LNCAP (cell line): ENCODE data around the gene FABP7.

Experiments
- CTCF ChIP-seq: fragments of 450-650 bp; IDR thresholded peaks from 2 replicates; pipeline ENCODE4 v1.5.1; 2017; ENCODE audit warnings: mild to moderate bottlenecking

The FABP7 gene

DNA sequence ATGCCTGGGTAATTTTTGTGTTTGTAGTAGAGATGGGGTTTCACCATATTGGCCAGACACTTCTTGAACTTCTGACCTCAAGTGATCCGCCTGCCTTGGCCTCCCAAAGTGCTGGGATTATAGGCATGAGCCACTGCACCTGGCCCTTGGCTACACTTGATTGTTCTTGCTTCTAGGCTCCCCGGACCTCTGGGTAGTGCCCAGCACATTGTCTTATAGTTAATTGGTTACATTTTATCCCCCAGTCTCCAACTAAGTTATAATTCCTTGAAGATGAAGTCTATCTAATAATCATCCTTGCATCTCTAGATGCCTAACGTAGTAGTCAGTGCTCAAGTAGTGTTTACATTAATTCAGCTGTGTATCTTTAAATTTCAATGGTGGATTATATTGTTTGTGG is 21.4 kb downstream of the FABP7 start:
- TF ChIP-seq CTCF, result no peak

DNA sequence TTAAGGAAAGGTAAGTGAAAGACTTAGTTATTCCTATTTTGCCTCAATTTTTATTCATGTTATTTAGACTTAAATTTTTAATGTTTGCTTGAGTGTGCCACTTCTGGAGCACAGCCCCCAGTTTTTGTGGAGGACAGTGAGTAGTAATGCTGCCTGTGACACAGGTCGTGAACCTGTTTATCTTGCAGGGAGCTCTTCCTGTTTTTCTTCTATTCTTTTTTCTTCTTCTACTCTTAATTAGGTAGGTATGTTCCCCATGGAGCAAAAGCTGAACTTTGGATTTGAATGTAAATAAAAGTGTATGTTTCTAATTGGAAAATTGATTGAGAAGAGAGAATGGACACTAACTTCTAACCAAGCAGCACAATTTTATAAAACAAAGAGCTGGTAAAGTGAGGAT is 21.9 kb downstream of the FABP7 start:
- TF ChIP-seq CTCF, result no peak

DNA sequence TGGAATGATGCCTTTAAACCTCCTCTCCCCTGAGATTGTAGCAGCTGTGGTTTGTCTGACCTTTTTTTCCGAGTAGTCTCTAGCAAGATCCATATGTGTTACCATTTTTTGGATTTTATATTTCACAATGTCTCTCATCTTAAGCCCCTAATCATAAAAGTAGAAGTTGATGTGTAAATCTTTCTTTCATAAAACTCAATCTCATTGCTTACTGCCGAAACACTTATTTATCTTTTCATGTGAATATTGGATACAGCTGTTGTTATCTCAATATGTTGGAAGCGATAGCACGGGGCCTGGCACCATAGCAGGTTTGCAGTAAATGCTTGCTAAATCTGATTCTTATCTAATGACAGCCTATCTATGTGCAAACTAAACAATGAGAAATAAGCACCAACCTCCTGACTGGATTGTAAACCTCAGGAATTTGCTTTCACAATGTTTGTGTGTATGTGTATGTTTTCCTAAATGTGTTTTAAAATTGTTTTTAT is 23.7 kb downstream of the FABP7 start:
- no peak for TF ChIP-seq CTCF

DNA sequence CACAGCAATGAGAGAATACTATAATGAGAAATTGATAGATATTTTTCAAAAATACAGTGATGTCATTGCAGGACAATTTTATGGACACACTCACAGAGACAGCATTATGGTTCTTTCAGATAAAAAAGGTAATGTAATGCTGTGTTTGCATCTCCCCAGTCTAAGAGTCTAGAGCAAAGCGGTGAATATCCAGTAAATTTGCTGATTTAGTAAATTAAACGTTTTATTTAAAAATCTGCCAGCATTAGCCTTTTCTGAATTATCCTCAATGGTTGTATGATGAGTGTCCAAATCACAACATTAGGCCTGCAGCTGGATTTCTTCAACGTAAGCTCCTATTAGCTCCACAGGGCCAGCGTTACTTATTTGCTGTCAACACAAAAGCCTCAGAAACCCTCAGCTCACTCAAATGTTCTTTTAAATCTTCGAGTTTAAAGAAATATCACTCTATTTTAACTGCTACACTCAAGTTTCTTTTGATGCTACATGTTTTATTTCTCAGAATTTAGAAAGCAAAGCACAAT is 25.5 kb downstream of the FABP7 start:
- no peak for TF ChIP-seq CTCF

DNA sequence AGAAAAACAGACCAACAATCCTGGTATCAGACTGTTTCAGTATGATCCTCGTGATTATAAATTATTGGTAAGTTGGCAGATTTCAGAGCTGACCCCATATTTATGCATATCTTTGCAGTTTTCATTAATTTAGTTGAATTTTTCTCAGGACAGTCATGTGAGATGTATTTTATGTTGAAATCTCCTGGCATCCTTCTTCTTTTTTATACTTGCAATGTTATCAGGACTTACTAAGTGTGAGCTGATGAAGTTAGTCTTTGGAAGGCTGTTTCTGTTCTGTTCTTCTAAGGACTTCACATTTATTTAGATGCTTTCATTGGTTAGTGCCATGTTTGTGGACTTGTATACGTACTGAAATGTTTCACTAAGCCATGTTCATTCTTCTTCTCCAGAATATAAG is 26.8 kb downstream of the FABP7 start:
- TF ChIP-seq CTCF, result no peak

DNA sequence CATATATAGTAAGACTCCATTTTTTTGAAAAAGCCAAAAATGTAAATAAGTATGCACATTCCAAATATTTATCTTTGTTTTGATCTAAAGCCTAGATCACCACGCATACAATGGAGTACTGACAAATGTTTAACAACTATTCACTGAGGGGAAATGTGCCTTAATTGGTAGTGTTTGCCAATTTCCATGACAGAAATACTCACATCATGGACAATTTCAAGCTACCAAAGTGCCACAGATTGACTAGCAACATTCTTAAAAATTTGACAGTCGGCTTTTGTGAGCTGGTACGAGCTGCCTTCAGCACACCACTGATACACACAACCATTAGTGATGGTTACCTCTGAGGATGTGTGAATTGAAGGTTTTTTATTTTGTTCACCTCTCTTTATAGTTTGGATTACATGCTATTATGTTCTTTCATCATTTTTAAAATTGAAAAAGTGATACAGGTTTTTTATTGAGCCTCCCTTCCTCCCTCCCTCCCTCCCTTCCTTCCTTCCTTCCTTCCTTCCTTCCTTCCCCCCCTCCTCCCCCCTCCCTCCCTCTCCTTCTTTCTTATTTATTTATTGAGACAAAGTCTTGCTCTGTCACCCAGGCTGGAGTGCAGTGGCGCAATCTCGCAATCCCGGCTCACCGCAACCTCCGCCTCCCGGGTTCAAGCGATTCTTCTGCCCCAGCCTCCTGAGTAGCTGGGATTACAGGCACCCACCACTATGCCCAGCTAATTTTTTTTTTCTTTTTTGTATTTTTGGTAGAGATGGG is 28.8 kb downstream of the FABP7 start:
- TF ChIP-seq CTCF, result no peak

DNA sequence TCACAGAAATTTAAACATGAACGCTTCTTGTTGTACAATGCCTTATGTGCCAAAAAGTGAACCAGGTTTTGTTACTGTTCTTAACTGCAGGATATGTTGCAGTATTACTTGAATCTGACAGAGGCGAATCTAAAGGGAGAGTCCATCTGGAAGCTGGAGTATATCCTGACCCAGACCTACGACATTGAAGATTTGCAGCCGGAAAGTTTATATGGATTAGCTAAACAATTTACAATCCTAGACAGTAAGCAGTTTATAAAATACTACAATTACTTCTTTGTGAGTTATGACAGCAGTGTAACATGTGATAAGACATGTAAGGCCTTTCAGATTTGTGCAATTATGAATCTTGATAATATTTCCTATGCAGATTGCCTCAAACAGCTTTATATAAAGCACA is 29.5 kb downstream of the FABP7 start:
- TF ChIP-seq CTCF, result no peak

DNA sequence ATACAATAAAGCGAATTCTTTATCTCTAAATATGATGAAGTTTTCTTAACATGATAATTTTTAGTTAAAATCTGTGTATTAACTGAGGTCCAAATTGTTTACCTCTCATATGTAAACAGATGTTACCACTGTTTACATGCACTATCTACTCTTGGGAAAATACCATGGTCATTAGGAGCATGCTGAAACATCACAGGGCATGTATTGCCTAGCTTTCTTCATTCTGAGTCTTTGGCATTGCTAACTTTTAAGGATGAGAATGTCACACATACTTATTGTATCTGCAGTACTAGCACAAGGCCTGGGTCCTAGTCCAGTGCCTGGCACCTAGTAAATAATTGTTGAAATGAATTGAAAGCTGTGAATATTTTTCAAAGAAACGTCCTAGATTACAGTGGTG is 30.2 kb downstream of the FABP7 start:
- TF ChIP-seq CTCF, result no peak
